Vagina (tissue), 2 donors: Measurements from ENCODE around the gene SERPINA9.

Source experiments
- POLR2A ChIP-seq, 2 donors: fragments of 450-650 bp; IDR thresholded peaks; one replicate each; pipeline ENCODE4 v1.6.1; 2017; ENCODE audit warnings: antibody characterized with exemption in 2 of 2, mild to moderate bottlenecking in 2 of 2, moderate library complexity in 2 of 2
- POLR2AphosphoS5 ChIP-seq, 2 donors: sonication (generic); formaldehyde crosslinking; IDR thresholded peaks; one replicate each; pipeline ENCODE4 v1.9.0; 2017; ENCODE audit warnings: antibody characterized with exemption in 2 of 2, mild to moderate bottlenecking in 2 of 2, low read depth in 1 of 2; ENCODE audit not compliant: insufficient read depth in 1 of 2
- TF ChIP-seq, protein P1 (sequence below), 3 experiments: fragments of 450-650 bp in 2 of 3; fragments of 200-600 bp in 1 of 3; sonication (generic) in 1 of 3; IDR thresholded peaks; one replicate each; pipeline ENCODE4 v1.5.1; 2017 to 2019; ENCODE audit warnings: antibody characterized with exemption in 3 of 3, mild to moderate bottlenecking in 2 of 3, moderate library complexity in 2 of 3

DNA sequence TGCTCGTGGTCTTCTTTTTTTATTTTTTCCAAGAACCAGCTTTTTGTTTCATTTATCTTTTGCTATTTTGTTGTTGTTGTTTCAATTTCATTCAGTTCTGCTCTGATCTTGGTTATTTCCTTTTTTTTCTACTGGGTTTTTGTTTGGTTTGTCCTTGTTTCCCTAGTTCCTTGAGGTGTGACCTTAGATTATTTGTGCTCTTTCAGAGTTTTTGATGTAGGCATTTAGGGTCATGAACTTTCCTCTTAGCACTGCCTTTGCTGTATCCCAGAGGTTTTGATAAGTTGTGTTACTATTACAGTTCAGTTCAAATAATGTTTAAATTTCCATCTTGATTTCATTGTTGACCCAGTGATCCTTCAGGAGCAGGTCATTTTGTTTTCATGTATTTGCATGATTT is 20.1 kb downstream of the SERPINA9 start:
- TF ChIP-seq, protein P1, sequence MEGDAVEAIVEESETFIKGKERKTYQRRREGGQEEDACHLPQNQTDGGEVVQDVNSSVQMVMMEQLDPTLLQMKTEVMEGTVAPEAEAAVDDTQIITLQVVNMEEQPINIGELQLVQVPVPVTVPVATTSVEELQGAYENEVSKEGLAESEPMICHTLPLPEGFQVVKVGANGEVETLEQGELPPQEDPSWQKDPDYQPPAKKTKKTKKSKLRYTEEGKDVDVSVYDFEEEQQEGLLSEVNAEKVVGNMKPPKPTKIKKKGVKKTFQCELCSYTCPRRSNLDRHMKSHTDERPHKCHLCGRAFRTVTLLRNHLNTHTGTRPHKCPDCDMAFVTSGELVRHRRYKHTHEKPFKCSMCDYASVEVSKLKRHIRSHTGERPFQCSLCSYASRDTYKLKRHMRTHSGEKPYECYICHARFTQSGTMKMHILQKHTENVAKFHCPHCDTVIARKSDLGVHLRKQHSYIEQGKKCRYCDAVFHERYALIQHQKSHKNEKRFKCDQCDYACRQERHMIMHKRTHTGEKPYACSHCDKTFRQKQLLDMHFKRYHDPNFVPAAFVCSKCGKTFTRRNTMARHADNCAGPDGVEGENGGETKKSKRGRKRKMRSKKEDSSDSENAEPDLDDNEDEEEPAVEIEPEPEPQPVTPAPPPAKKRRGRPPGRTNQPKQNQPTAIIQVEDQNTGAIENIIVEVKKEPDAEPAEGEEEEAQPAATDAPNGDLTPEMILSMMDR (IDR thresholded peaks at IDR 0.05) = no peak
- TF ChIP-seq POLR2AphosphoS5 (IDR thresholded peaks at IDR 0.05; ENCODE audit: insufficient read depth in 1 of 2, low read depth in 1 of 2) (no peak), POLR2A (IDR thresholded peaks at IDR 0.05) (no peak)
